ENCODE data around the gene SETD7. TPM values are rescaled to one million over a fixed set of nuclear protein-coding genes. Genes with fewer than 3 reads are reported as not detected.

Gene SETD7
- total RNA-seq, 1 experiment from 2014 or later, result 41.6 TPM

- H2AFZ ChIP-seq (ENCODE audit: low read depth, low read length, poor library complexity, severe bottlenecking), result no peak overlapping the region
- H3K4me2 ChIP-seq (ENCODE audit: low read length), result no peak overlapping the region
- H3K9me2 ChIP-seq (ENCODE audit: insufficient read depth), result no peaks in the 10 kb centered on the region
- ChIA-PET POLR2A (no interaction called here), RAD21 (ENCODE audit: low non-redundant PET in 1 of 2, low total read pairs in 2 of 2, uncharacterized antibody in 2 of 2, unreplicated experiment in 2 of 2) (no interaction called here), CTCF (interaction anchor here (0.6 to 1.1 kb wide), 2 partner anchors 14 to 74 kb away, joined by 3 to 4 read pairs; no protein-coding TSS in a partner anchor)
- H3K9me3 ChIP-seq (ENCODE audit: control insufficient read depth in 1 of 2, insufficient read depth in 1 of 2, low read depth in 1 of 2, low read length in 2 of 2), result no peaks in the 10 kb centered on the region
- ATAC-seq (peak; percentile 98), DNase-seq (ENCODE audit: low read depth, low spot score) (peak; percentile 13)
- no peaks in the 10 kb centered on the region for H4K20me1 ChIP-seq (ENCODE audit: insufficient read depth)
- no peak overlapping the region for H3K27ac ChIP-seq (ENCODE audit: low read depth, low read length)
- no peak overlapping the region for H3K9ac ChIP-seq (ENCODE audit: low read length)
- no peaks in the 10 kb centered on the region for H3K27me3 ChIP-seq (ENCODE audit: insufficient read depth, low read length)
- intact Hi-C loops (cut with micrococcal nuclease), result loop anchor here (10.0 kb wide), 3 partner anchors 116 to 496 kb away; no protein-coding TSS in a partner anchor
- peaks cover 14% of the 10 kb centered on the region for H3K79me2 ChIP-seq (ENCODE audit: insufficient read depth, low read length)
- H3K4me1 ChIP-seq (ENCODE audit: control insufficient read depth in 1 of 2, insufficient read depth in 2 of 2, low read length in 2 of 2), result no peaks in the 10 kb centered on the region; a peak in 1 of 4 replicates
- no peak overlapping the region for H3K4me3 ChIP-seq (replicated peaks in 1 of 2; ENCODE audit: low read depth in 1 of 2, low read length in 2 of 2)
- no TSS peak for BruUV-seq (replicated peaks)
- TF ChIP-seq RAD21 (IDR thresholded peaks at IDR 0.05; ENCODE audit: low read depth) (peak; percentile 54), YY1 (IDR thresholded peaks at IDR 0.05; ENCODE audit: extremely low read depth, insufficient replicate concordance, low read depth, low read length) (no peak), POLR2AphosphoS5 (IDR thresholded peaks at IDR 0.05; ENCODE audit: low read depth, low read length) (no peak), EZH2phosphoT487 (IDR thresholded peaks at IDR 0.05; ENCODE audit: borderline replicate concordance) (no peak), JUND (IDR thresholded peaks at IDR 0.05) (no peak)
- TF ChIP-seq, protein P1, sequence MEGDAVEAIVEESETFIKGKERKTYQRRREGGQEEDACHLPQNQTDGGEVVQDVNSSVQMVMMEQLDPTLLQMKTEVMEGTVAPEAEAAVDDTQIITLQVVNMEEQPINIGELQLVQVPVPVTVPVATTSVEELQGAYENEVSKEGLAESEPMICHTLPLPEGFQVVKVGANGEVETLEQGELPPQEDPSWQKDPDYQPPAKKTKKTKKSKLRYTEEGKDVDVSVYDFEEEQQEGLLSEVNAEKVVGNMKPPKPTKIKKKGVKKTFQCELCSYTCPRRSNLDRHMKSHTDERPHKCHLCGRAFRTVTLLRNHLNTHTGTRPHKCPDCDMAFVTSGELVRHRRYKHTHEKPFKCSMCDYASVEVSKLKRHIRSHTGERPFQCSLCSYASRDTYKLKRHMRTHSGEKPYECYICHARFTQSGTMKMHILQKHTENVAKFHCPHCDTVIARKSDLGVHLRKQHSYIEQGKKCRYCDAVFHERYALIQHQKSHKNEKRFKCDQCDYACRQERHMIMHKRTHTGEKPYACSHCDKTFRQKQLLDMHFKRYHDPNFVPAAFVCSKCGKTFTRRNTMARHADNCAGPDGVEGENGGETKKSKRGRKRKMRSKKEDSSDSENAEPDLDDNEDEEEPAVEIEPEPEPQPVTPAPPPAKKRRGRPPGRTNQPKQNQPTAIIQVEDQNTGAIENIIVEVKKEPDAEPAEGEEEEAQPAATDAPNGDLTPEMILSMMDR (IDR thresholded peaks at IDR 0.05 in 2 of 3, conservative IDR thresholded peaks at IDR 0.05 in 1 of 3; ENCODE audit: borderline replicate concordance in 1 of 3, insufficient read depth in 1 of 3, low read depth in 2 of 3, low read length in 2 of 3), result peak; percentile 70 to 72 (median 71); a peak in 5 of 6 replicates
- peaks cover 2 to 15% of the 10 kb centered on the region in 2 experiments; a peak in 3 of 4 replicates for H3K36me3 ChIP-seq (ENCODE audit: control insufficient read depth in 1 of 2, insufficient read depth in 2 of 2, low read length in 2 of 2)
Measured at GRCh38 chr4:139530833-139531427, 25.1 kb downstream of the SETD7 start.

All from HCT116 (cell line).